DMS 273 (cell line): ENCODE results near the gene MOK.
A peak's percentile ranks its signal among the peaks of the same experiment; 100 is the strongest.

Source experiments
- DNase-seq: peaks from one replicate; lab custom pipeline; 2025; ENCODE audit not compliant: unreplicated experiment; lab: John Stamatoyannopoulos, UW

MOK gene

GRCh38 chr14:102209224-102209966, 95.6 kb downstream of the MOK start:
- peak; percentile 46 for DNase-seq

GRCh38 chr14:102208741-102209140, 96.2 kb downstream of the MOK start:
- no peak for DNase-seq

- no peak for DNase-seq
These were observed 97.1 kb downstream of the MOK start for GRCh38 chr14:102207831-102208365.

- DNase-seq = no peak
These were observed 98.0 kb downstream of the MOK start for GRCh38 chr14:102206918-102207317.

GRCh38 chr14:102205560-102205959, 99.4 kb downstream of the MOK start:
- no peak for DNase-seq

- peak; percentile 57 for DNase-seq
These were observed 101.6 kb downstream of the MOK start for GRCh38 chr14:102203382-102203781.

GRCh38 chr14:102202944-102203343, 102.0 kb downstream of the MOK start:
- DNase-seq = no peak

GRCh38 chr14:102201776-102202175, 103.2 kb downstream of the MOK start:
- DNase-seq = no peak

GRCh38 chr14:102201353-102201738, 103.6 kb downstream of the MOK start:
- DNase-seq = no peak

GRCh38 chr14:102200690-102201352, 104.1 kb downstream of the MOK start:
- no peak for DNase-seq

- no peak for DNase-seq
These were observed 107.6 kb downstream of the MOK start for GRCh38 chr14:102197317-102197853.

- DNase-seq = no peak
These were observed 108.1 kb downstream of the MOK start for GRCh38 chr14:102196902-102197230.

GRCh38 chr14:102196039-102196901, 108.7 kb downstream of the MOK start:
- DNase-seq = peak; percentile 71

- no peak for DNase-seq
These were observed 109.5 kb downstream of the MOK start for GRCh38 chr14:102195446-102195845.

GRCh38 chr14:102194856-102195255, 110.1 kb downstream of the MOK start:
- no peak for DNase-seq

- DNase-seq = no peak
These were observed 112.0 kb downstream of the MOK start for GRCh38 chr14:102192840-102193502.

- DNase-seq = no peak
These were observed 115.1 kb downstream of the MOK start for GRCh38 chr14:102189874-102190273.

GRCh38 chr14:102188187-102188586, 116.8 kb downstream of the MOK start:
- no peak for DNase-seq

- DNase-seq = peak; percentile 26
These were observed 117.4 kb downstream of the MOK start for GRCh38 chr14:102187568-102188001.

GRCh38 chr14:102187044-102187443, 117.9 kb downstream of the MOK start:
- DNase-seq = peak; percentile 55

GRCh38 chr14:102185360-102185759, 119.6 kb downstream of the MOK start:
- peak; percentile 32 for DNase-seq
